Nucleus accumbens (tissue), 56 donors: ENCODE results near the gene WRNIP1.
A peak's percentile ranks its signal among the peaks of the same experiment; 100 is the strongest.
"Not testable (repeated sequence)": the region's sequence is repeated elsewhere in the genome, so short reads cannot be mapped to it uniquely, and the experiment has no call there.

Experiments
- DNase-seq, 56 donors: peaks; one replicate each; lab custom pipeline; 2025; lab: John Stamatoyannopoulos, UW

WRNIP1 gene

DNA sequence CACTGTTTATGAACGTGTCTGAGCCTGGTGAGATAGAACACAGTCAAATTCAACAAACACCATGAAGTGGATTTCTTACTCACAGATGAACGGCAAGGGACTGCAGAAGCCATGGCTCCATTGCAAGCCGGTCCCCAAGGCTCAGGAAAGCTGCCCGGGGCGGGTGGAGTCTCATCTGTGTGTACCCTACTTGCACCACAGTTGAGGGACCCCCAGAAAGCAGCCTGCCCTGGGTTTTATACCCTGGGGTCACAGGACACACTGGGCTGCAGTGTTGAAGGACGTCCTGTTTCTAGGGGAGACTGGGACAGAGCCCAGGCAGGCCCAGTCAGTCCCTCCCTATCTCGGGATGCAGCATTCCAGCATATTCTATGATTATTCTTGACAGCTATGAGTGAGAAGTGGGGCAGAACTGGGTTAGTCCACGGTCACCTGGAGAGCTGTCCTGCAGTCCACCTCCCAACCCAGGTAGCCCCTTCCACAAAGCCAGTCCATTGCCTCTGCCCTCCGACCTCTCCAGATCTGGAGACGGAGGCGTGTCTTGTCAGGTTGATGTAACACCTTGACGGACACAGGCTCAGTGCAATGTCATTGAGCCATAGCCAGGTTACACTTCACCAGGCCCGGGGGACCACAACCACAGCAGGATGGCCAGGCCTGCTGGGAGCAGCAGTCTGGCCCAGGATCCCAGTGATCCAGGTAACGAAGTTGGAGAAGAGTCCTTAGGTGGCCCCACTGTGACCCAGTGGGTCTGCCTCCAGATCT lies 35.5 kb downstream of the WRNIP1 start:
- no peak for DNase-seq

DNA sequence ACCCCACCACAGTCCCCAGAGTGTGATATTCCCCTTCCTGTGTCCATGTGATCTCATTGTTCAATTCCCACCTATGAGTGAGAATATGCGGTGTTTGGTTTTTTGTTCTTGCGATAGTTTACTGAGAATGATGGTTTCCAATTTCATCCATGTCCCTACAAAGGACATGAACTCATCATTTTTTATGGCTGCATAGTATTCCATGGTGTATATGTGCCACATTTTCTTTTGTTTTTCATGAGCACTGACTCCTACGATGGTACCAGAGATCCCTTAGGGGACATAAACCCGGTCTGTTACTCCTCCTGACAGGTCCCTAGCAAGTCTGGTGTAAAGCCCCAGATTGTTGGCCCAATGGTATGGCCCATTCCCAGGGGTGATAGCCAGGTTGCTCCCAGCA lies 36.5 kb downstream of the WRNIP1 start:
- not testable (repeated sequence) for DNase-seq

DNA sequence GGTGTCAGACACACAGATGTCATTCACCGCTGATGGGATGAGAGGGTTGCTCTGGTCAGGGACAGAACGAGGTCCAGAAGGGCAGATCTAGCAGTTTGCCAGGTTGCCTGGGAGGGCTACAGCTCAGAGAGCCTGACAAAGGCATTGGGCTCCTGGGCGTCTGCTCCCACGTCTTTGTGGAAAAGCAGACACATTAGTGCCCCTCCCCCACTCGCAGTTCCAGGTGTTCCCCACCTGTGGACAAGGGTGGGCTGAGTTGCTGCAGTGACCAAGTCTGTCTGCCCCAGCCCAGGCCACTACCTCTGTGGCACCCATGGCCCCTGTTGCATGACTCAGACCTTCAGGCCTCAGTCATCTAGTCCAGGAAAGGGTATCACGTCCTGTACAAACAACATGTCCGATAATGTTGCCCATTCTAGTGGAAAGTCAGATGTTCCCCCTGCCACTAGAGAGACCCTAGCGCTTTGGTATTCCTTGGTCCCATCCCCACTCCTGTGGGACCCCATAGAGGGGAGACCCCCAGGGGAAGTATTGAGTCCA lies 37.4 kb downstream of the WRNIP1 start:
- DNase-seq = no peak

DNA sequence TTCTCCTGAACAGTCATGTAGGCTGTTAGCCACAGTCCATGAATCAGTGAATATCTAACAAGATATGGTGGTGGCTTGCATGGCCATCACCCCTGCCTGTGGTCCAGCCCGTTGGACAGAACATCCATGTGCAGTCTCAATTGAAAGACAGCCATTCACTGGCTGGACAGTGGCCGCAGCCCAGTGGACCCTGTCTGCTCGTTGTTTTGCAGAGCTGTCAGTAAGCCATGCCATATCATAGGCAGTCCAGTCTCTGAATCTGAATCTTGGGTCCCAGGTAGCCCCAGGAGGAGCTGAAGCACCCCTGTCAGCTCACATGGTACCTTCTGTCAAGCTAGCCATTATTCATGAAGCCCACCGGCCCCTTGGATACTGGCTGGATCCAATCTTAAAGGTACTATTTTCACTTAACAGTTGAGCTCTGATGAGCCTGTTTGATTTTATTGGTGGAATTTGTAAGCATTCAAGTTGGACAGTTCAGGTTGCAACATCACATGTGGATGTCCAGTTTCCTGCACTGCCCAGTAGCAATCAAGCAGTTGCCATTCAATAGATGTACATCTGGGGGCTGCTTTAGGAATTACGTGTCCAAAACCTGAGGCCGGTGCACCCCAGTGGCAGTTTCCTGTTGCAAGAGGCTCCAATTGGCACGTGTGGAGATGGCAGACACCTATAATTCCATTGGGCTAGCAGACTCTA lies 38.7 kb downstream of the WRNIP1 start:
- DNase-seq = no peak

DNA sequence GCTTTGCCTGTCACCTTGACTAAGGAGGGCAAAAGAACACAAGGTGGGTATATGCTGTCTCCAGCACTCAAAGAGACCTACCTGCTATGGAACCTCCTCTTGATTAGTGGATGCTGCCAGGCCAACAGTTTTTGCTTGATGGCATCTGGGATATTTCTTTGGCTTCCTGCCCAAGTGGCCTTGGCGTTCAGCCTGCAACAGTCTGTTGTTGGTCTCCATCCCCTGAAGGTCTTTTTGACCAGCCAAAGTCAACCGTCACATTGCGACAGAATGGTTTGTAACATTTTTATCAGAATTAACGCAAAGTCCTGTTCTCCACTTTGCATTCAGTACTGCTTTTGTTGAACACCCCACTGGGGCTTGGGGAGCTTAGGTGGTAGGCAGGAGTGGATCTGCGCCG lies 39.3 kb downstream of the WRNIP1 start:
- peak in 3 of 56 donors; percentile 9 to 40 (median 19) for DNase-seq

DNA sequence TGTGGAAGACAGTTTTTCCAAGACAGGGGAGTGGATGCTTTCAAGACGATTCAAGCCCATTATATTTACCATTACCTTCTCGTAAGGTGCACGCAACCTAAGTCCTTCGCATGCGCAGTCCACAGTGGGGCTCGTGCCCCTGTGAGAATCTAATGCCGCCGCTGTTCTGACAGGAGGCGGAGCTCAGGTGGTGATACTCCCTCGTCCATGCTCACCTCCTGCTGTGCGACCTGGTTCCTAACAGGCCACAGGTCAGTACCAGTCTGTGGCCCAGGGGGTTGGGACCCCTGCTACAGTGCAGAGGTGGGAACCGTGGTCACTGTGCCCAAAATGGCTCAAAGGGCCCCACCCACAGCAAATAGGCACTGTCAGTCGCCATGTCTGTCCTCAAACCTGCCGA lies 39.8 kb downstream of the WRNIP1 start:
- DNase-seq = no peak

DNA sequence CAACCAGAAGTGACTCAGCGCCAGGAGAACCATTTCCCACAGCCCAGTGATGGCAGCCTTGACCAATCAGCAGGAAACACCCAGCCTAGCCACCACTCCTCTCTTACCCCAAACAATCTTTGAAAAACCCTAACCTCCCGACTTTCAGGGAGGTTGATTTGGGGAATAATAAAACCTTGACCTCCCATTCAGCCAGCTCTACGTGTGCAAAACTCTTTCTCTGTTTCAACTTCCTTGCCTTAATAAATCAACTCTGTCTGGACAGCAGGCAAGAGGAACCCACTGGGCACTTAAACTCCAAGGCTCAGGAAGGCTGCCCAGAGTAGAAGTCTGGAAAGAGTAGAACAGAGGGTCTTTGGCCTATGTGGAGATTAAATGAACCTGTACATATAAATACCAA lies 41.5 kb downstream of the WRNIP1 start:
- no peak for DNase-seq

DNA sequence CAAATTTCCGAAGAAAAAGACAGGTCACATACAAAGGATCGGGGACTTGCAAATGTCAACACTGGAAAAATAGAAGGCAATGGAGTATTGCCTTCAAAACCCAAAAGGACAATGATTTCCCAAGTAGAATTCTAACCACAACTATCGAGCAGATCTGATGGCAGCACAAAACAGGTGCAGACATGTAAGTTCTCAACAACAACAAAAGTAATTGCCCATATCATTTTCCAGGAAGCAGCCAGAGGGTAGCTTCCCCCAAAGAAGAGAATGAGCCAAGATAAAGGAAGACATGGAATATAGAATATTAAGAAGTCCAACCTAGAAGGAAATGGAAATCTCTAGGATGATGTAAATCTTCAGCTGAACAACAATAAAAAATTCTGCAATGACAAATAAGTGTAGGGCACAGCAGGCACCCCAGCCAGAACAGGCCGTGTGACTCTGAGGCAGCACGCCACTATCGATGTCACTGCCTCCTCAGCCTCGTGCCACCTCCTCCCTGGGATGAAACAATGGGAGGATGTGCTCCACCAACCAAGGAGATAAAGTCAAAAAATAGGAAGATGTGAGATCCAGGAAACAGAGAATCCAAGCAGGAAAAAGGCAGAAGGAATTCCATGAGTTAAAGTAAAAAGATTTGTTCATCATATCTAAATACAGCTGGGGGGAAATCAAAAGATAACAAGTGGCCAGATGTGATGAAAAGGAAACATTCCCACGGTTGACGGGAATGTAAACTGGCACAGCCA lies 42.3 kb downstream of the WRNIP1 start:
- peak in 26 of 56 donors; percentile 13 to 74 (median 31) for DNase-seq

DNA sequence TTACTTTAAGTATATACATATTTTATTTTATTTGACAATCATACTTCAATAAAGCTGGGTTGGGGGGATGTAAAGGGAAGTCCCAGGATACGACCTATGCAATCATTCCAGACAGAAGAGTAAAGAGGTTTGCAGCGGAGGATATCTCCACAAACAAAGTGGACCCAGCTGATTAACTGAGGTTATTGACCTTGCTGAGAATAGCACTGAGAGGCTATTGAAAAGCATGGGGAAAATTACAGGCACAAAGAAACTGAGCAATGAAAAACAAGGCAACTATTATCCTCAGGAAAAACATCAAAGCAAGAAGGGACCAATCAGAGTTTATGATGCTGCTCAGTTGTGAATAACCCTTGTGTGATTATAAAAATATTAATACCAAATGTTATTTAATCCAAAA lies 43.8 kb downstream of the WRNIP1 start:
- no peak for DNase-seq

DNA sequence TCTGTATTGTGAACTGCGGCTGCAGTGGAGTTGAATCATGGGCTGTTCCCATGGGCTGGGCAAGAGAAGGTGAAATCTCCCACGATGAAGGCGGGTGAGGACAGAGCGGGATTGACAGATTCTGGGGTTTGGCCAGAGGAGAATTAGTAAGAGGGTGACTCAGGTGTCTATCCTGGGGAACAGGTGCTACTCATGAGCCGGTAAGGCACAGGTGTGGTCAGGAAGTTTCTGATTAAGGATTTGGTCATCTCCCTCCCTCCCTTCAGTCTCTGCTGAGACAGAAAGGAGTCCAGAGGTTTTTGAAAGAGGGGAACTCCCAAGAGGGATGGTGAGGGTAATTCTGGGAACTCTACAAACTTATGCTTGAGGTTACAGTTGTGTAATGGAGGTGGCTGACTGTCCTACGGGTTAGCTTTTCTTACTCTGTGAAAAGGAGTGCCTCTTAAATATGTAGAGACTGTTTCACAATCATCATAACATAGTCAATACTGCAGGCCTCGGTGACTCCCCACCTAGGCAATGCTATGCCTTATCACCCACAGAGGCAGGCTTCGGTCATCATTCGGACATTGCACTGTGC lies 45.0 kb downstream of the WRNIP1 start:
- no peak for DNase-seq

DNA sequence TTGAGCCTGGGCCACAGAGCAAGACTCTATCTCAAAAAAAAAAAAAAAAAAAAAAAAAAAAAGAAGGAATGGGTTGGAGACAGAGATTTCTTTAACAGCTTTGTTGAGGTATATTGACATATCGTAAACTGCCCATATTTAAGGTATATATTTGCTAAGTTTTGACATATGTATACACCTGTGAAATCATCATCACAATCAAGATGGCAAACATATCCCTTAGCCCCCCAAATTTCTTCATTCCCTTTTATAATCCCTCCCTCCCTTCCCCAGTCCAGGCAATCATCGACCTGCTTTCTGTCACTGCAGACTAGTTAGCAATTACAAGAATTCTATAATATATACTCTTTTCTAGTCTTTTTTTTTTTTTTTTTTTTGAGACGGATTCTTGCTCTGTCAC lies 47.5 kb downstream of the WRNIP1 start:
- DNase-seq = no peak

DNA sequence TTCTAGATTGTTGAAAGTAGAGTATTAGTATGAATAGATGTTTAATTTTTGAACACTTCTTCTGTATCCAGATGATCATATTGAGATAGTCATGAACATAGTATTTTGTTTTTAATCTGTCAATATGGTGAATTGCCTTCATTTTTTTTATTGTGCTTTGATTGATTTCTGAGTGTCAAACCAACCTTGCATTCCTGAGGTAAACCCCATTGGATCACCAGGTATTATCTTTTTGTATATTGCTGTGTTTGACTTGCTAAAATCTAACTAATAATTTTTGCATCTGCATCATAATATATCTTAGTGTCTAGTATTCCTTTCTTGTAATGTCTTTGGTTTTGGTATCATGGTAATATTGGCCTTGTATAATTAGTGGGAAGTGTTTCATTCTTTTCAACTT lies 51.0 kb downstream of the WRNIP1 start:
- no peak for DNase-seq

DNA sequence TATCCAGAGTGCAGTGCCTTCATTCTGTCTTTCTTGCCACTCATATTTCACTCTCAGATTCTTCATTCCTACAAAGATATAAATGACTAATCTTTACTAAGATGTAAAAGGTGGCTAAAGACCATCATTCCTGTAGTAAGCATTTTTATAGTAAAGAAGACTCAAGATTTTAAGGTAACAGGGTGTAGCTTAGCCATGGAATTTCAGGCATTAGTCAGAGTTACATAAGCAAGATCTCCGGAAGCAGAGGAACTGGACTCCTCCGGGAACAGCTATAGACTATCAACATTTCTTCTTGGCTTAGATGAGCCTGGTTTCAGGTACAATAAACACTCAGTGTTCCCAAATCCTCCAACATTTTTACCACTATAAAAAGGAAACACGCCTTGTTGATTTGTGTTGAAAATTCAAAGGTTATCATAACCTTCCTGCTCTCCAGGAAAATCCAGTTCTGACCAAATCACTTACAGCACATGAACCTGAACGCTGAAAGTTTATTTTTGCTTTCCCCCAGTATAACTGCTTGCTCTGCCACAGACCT lies 52.8 kb downstream of the WRNIP1 start:
- no peak for DNase-seq

DNA sequence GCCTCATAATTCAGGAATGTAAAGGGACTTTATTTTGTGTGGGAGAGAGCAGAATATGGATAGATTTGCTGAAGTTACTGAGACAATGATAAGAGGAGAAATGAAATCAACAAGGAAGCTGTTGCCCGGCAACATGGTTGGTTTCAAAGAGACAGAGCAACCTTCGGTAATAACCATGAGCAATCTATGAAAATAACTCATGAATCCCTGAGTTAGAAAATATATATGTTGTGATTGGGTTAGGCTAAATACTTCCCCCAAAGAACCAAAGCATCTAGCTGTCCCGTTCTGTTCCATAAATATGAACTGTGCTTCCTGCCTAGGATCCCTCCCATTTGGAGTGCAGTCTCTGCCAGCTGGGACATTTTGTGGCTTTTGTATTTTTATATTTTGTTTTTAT lies 53.4 kb downstream of the WRNIP1 start:
- peak in 1 of 56 donors; percentile 32 for DNase-seq

DNA sequence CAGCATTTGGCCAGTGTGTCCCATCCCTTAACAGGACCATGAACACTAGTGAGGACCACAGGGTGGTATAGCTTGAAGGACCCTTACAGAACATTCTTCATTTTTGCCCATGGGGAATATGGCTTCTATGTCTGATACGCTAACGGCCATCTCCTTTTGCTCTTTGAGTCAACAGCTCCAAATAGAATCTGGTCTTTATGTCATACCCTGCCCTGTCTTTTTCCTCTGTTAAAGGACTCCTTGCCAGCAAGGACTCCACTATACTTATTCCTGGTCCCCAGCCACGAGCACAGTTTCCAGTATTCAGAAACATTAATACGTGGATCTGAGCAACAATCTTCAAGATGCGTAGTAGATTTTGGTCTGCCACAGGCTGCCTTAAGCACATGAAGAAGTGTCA lies 53.9 kb downstream of the WRNIP1 start:
- no peak for DNase-seq

DNA sequence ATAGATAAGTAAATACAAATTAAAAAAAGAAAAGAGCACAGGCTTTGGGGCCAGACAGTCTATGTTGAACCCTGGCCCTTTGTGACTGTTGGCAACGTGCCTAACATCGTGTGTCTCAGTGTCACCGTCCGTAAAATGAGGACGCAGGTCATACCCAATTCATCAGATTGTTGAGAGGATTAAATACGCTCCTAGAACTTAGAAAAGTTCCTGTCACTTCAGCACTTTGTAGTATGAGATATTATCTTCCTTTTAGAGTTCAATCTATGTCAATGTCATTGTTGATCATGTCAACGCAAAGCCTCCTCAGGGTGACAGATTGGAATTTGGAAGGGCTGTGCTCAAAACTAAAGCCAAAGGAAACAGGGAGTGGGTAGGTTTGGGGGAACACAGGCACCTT lies 54.8 kb downstream of the WRNIP1 start:
- no peak for DNase-seq

DNA sequence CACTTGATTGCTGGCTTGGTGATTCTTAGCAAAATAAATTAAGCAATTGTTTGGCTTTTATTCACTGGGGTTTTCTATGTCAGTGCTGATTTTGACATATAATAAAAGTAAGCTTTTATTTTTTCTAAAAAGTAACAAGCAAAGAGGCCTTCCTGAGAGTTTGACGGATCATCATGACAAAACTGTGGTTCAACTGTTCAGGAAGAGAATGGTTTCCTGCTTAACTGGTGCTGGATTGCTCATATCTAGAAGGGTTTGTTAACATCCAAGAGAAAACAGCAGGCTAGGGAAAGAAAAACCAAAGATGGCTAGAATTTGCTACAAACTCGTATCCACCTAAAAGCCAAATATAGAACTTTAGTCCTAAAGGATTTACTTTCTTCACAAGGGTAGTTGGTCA lies 55.2 kb downstream of the WRNIP1 start:
- no peak for DNase-seq

DNA sequence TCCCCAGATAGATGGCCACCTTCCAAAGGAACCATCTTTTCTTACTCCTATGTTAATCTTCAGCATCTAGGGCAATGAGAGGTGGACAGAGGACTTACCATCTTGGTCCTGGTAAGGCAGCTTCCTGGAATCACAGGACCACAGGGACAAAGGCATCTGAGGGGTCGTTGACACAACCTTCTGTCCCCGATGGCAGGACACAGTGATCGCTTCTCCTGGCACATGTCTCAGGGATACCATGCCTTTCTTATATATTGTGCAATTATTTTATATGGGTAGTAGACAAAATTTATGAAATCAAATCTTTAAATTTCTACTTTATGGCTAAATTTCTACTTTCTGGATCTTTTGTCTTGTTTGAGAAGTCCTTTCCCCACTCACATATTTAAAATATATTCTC lies 56.4 kb downstream of the WRNIP1 start:
- DNase-seq = no peak

DNA sequence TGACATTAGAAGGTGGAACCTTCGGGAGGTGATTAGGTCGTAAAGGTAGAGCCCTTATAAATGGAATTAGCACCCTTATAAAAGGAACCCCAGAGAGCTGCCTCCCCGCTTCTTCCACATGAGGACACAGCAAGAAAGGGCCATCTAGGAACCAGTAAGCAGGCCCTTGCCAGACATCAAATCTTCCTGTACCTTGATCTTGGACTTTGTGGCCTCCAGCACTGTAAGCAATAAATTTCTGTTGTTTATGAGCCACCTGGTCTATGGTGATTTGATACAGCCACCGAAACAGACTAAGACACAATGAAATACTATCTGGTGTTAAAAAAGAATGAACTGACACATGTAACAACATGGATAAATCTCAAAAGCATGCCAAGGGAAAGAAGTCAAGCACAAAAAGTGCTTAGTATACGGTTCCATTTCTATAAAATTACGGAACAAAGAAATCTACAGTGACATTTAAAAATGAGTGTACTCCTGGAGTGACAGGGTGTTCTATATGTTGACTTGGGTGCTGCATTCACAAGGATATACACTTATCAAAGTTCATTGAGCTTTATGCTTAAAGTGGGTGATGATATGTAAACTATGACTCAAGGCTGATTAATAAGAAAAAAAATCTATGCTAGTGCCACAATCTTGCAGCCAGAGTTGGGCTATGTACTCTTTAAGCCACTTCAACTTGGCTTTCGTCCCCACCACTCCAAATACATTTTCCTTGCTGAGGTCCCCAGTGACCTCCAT lies 58.1 kb downstream of the WRNIP1 start:
- no peak for DNase-seq

DNA sequence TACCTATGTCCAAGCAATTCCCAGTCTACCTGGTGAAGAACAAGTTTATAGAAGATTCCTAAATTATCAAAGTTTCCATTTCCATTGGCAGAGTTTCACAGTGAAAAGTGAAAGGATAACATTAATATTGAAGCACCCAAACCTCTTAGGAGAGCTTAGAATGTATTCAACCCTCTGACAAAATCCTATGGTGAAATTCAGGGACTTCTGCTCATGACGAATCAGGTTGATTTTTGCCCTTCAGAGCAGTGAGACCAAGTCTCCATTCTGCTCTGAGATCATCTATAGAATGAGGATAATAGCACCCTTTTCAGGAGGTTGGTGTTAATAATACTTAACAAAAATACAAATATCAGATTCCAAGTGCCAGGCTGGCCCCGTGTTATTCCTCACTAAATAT lies 60.9 kb downstream of the WRNIP1 start:
- no peak for DNase-seq
